GM23338 (cell line): ENCODE results near the gene PRG2. TPM values are rescaled to one million over a fixed set of nuclear protein-coding genes. Genes with fewer than 3 reads are reported as not detected.

ENCODE experiments used
- ATAC-seq: fragments of 200-7000 bp; cut with Tn5 transposase; 3 replicates; pipeline ENCODE4 v1.9.1; 2020
- DNase-seq: peaks from one replicate; pipeline ENCODE4 v3.0.0-alpha.2; 2015; ENCODE audit warnings: low spot score
- H2AFZ ChIP-seq: fragments of 200-600 bp; sonication (generic); 2 replicates; pipeline ENCODE4 v1.8.0; 2016; ENCODE audit warnings: antibody characterized with exemption, mild to moderate bottlenecking, moderate library complexity
- H3F3A ChIP-seq: fragments of 200-600 bp; sonication (generic); replicated peaks from 2 replicates; pipeline ENCODE4 v1.8.0; 2017; ENCODE audit warnings: antibody characterized with exemption, mixed run types, low read depth
- H3K27ac ChIP-seq: fragments of 200-600 bp; sonication (generic); 2 replicates; pipeline ENCODE4 v1.6.1; 2016; ENCODE audit warnings: low read depth
- H3K27me3 ChIP-seq: fragments of 200-600 bp; sonication (generic); 2 replicates; pipeline ENCODE4 v1.8.0; 2016; ENCODE audit warnings: mild to moderate bottlenecking, mixed run types, moderate library complexity; ENCODE audit not compliant: insufficient read depth
- H3K36me3 ChIP-seq: fragments of 200-600 bp; sonication (generic); 2 replicates; pipeline ENCODE4 v1.8.0; 2016; ENCODE audit warnings: mild to moderate bottlenecking; ENCODE audit not compliant: insufficient read depth
- H3K4me1 ChIP-seq: fragments of 200-600 bp; sonication (generic); 2 replicates; pipeline ENCODE4 v1.8.0; 2016; ENCODE audit warnings: mild to moderate bottlenecking, moderate library complexity; ENCODE audit not compliant: insufficient read depth
- H3K4me2 ChIP-seq: fragments of 200-600 bp; sonication (generic); 2 replicates; pipeline ENCODE4 v1.7.1; 2017; ENCODE audit warnings: mixed run types
- H3K4me3 ChIP-seq: fragments of 200-600 bp; sonication (generic); 2 replicates; pipeline ENCODE4 v1.6.1; 2016; ENCODE audit warnings: mixed run types
- H3K79me2 ChIP-seq: fragments of 200-600 bp; sonication (generic); replicated peaks from 2 replicates; pipeline ENCODE4 v1.8.0; 2017; ENCODE audit warnings: mild to moderate bottlenecking; ENCODE audit not compliant: insufficient read depth
- H3K9me2 ChIP-seq: fragments of 200-600 bp; sonication (generic); 2 replicates; pipeline ENCODE4 v1.8.0; 2017; ENCODE audit not compliant: insufficient read depth
- H4K20me1 ChIP-seq: fragments of 200-600 bp; sonication (generic); replicated peaks from 2 replicates; pipeline ENCODE4 v1.8.0; 2017; ENCODE audit warnings: mild to moderate bottlenecking; ENCODE audit not compliant: insufficient read depth
- H3K27ac Mint-ChIP-seq: 2 replicates; pipeline ENCODE4 v1.8.0; 2020; ENCODE audit warnings: inconsistent platforms, mild to moderate bottlenecking, moderate library complexity, mixed read lengths
- H3K27me3 Mint-ChIP-seq: 3 replicates; pipeline ENCODE4 v1.8.0; 2022; ENCODE audit warnings: low read depth, mild to moderate bottlenecking, moderate library complexity, mixed read lengths, inconsistent platforms; ENCODE audit not compliant: insufficient read depth, poor library complexity
- H3K36me3 Mint-ChIP-seq: 3 replicates; pipeline ENCODE4 v1.8.0; 2021; ENCODE audit warnings: low read depth, mild to moderate bottlenecking, inconsistent platforms, moderate library complexity, mixed read lengths
- H3K4me1 Mint-ChIP-seq: 3 replicates; pipeline ENCODE4 v1.8.0; 2020; ENCODE audit warnings: mild to moderate bottlenecking, inconsistent platforms, mixed read lengths
- H3K4me3 Mint-ChIP-seq: 3 replicates; pipeline ENCODE4 v1.8.0; 2021; ENCODE audit warnings: moderate library complexity, mild to moderate bottlenecking, inconsistent platforms, mixed read lengths
- H3K9me3 Mint-ChIP-seq: 3 replicates; pipeline ENCODE4 v1.8.0; 2020; ENCODE audit warnings: moderate library complexity, mild to moderate bottlenecking, inconsistent platforms, mixed read lengths
- CREB1 ChIP-seq: fragments of 250-450 bp; sonication (Bioruptor Pico); IDR thresholded peaks from 2 replicates; pipeline ENCODE4 v1.5.0; 2020; ENCODE audit warnings: low read depth, mild to moderate bottlenecking, moderate library complexity
- CTCF ChIP-seq, 2 experiments: fragments of 200-600 bp in 1 of 2; sonication (generic) in 1 of 2; conservative IDR thresholded peaks; 2 replicates each; pipeline versions ENCODE4 v1.5.1 to v1.6.1; 2016 to 2017; ENCODE audit warnings: antibody characterized with exemption in 2 of 2, low read depth in 2 of 2, mild to moderate bottlenecking in 2 of 2, moderate library complexity in 1 of 2
- ETS1 ChIP-seq: IDR thresholded peaks from 2 replicates; pipeline ENCODE4 v1.6.1; 2016; ENCODE audit warnings: antibody characterized with exemption
- EZH2 ChIP-seq: fragments of 200-600 bp; sonication (generic); IDR thresholded peaks from one replicate; pipeline ENCODE4 v1.8.0; 2017; ENCODE audit warnings: antibody characterized with exemption, mild to moderate bottlenecking, low read depth; ENCODE audit not compliant: unreplicated experiment
- EZH2phosphoT487 ChIP-seq: fragments of 200-600 bp; sonication (generic); IDR thresholded peaks from one replicate; pipeline ENCODE4 v1.8.1; 2018; ENCODE audit warnings: antibody characterized with exemption; ENCODE audit not compliant: unreplicated experiment
- JUNB ChIP-seq: IDR thresholded peaks from one replicate; pipeline ENCODE4 v1.6.1; 2016; ENCODE audit warnings: antibody characterized with exemption; ENCODE audit not compliant: unreplicated experiment
- NANOG ChIP-seq: IDR thresholded peaks from 2 replicates; pipeline ENCODE4 v1.6.1; 2016; ENCODE audit warnings: antibody characterized with exemption, borderline replicate concordance
- POLR2AphosphoS5 ChIP-seq: IDR thresholded peaks from 2 replicates; pipeline ENCODE4 v1.6.1; 2016; ENCODE audit warnings: antibody characterized with exemption, low read depth
- REST ChIP-seq: IDR thresholded peaks from one replicate; pipeline ENCODE4 v1.6.1; 2018; ENCODE audit warnings: antibody characterized with exemption; ENCODE audit not compliant: unreplicated experiment
- STAT1 ChIP-seq: IDR thresholded peaks from one replicate; pipeline ENCODE4 v1.6.1; 2016; ENCODE audit warnings: antibody characterized with exemption; ENCODE audit not compliant: unreplicated experiment
- ZNF114 ChIP-seq: fragments of 250-450 bp; sonication (Bioruptor Pico); IDR thresholded peaks from 2 replicates; pipeline ENCODE4 v1.5.0; 2020; ENCODE audit warnings: mild to moderate bottlenecking, moderate library complexity
- ZNF331 ChIP-seq: fragments of 250-450 bp; sonication (Bioruptor Pico); IDR thresholded peaks from 2 replicates; pipeline ENCODE4 v1.5.0; 2020; ENCODE audit warnings: low read depth, mild to moderate bottlenecking, moderate library complexity
- ZNF462 ChIP-seq: fragments of 250-450 bp; sonication (Bioruptor Pico); IDR thresholded peaks from 2 replicates; pipeline ENCODE4 v1.5.0; 2020; ENCODE audit warnings: mild to moderate bottlenecking, moderate library complexity
- polyA plus RNA-seq: library from polyadenylated mRNA; unstranded; fragments of >200 nt; fragmentation: Nextera tagmentation; extraction: Ambion mirVana; gene quantifications from 2 replicates; pipeline ENCODE4 v1.2.1, GENCODE V29; 2016
- total RNA-seq: library from RNA; depleted of rRNA; stranded (reverse); fragments of >200 nt; shearing (Covaris generic); gene quantifications from 2 replicates; pipeline ENCODE4 v1.2.3, GENCODE V29; 2014

The PRG2 gene
- total and polyA plus RNA-seq, 2 experiments from 2014 or later: not detected

GRCh38 chr11:57386178-57386940, 4.1 kb downstream of the PRG2 start:
- no peaks in the 10 kb centered on the region for H3K79me2 ChIP-seq
- H4K20me1 ChIP-seq: no peaks in the 10 kb centered on the region
- H3K27me3 ChIP-seq: no peaks in the 10 kb centered on the region
- H3K27me3 Mint-ChIP-seq: peaks cover 4% of the 10 kb centered on the region
- no peak overlapping the region for H3K4me2 ChIP-seq
- H3K27ac ChIP-seq: no peak overlapping the region
- no peaks in the 10 kb centered on the region for H3K9me2 ChIP-seq
- H2AFZ ChIP-seq: no peak overlapping the region
- TF ChIP-seq NANOG (no peak), EZH2phosphoT487 (no peak), REST (no peak), ETS1 (no peak), POLR2AphosphoS5 (no peak), ZNF462 (CRISPR knock-in tag) (no peak), EZH2 (no peak), ZNF114 (CRISPR knock-in tag) (no peak), CTCF (conservative IDR thresholded peaks at IDR 0.05; ENCODE audit: low read depth in 2 of 2) (no peak), ZNF331 (CRISPR knock-in tag) (no peak), CREB1 (CRISPR knock-in tag) (no peak), STAT1 (no peak), JUNB (no peak)
- no peak overlapping the region for H3K4me3 Mint-ChIP-seq
- no peaks in the 10 kb centered on the region for H3K36me3 ChIP-seq
- H3K4me1 Mint-ChIP-seq: no peaks in the 10 kb centered on the region
- ATAC-seq (no peak), DNase-seq (no peak)
- H3K9me3 Mint-ChIP-seq: no peaks in the 10 kb centered on the region
- no peak overlapping the region for H3K27ac Mint-ChIP-seq
- no peaks in the 10 kb centered on the region for H3K36me3 Mint-ChIP-seq
- no peaks in the 10 kb centered on the region for H3F3A ChIP-seq
- no peak overlapping the region for H3K4me3 ChIP-seq
- no peaks in the 10 kb centered on the region for H3K4me1 ChIP-seq
